IMR-90 (cell line): ENCODE results near the gene PLXNC1. TPM values are rescaled to one million over a fixed set of nuclear protein-coding genes. Genes with fewer than 3 reads are reported as not detected.

Experiments used
- ATAC-seq: fragments of 200-7000 bp; cut with Tn5 transposase; 2 replicates; pipeline ENCODE4 v1.9.1; 2020; ENCODE audit warnings: low read depth, mild to moderate bottlenecking, moderate library complexity
- BruUV-seq: library from RNA; stranded (reverse); fragments of 400-500 nt; replicated peaks from 2 replicates; lab custom pipeline; 2021; lab: Mats Ljungman, UMichigan
- CTCF ChIA-PET: fragments of 300-600 bp; formaldehyde crosslinking; extraction: SDS; loops from one replicate; lab custom pipeline; 2021; ENCODE audit warnings: antibody characterized with exemption; lab: Yijun Ruan, JAX
- POLR2A ChIA-PET: fragments of 300-600 bp; sonication (Branson Sonifier 250); formaldehyde crosslinking; loops from one replicate; lab custom pipeline; 2022; ENCODE audit warnings: antibody characterized with exemption; ENCODE audit not compliant: unreplicated experiment; lab: Charles Lee
- DNase-seq: peaks from one replicate; pipeline ENCODE4 v3.0.0; 2013
- H2AFZ ChIP-seq: replicated peaks from 2 replicates; pipeline ENCODE3; 2013; ENCODE audit warnings: low read length, mild to moderate bottlenecking; ENCODE audit not compliant: poor library complexity
- H2AK5ac ChIP-seq: 2 replicates; pipeline ENCODE4 v1.6.1; 2013; ENCODE audit warnings: low read depth, low read length, inconsistent platforms
- H2AK9ac ChIP-seq: replicated peaks from 2 replicates; pipeline ENCODE3; 2013; ENCODE audit warnings: mild to moderate bottlenecking, low read depth, low read length, moderate library complexity; ENCODE audit not compliant: poor library complexity
- H2BK120ac ChIP-seq: 2 replicates; pipeline ENCODE4 v1.6.1; 2013; ENCODE audit warnings: low read depth, low read length, inconsistent platforms
- H2BK15ac ChIP-seq: 3 replicates; pipeline ENCODE4 v1.6.1; 2013; ENCODE audit warnings: low read depth, low read length, inconsistent platforms
- H2BK20ac ChIP-seq: 2 replicates; pipeline ENCODE4 v1.6.1; 2013; ENCODE audit warnings: low read depth, mild to moderate bottlenecking, inconsistent platforms, low read length, moderate library complexity
- H2BK5ac ChIP-seq: 2 replicates; pipeline ENCODE4 v1.6.1; 2013; ENCODE audit warnings: mild to moderate bottlenecking, low read depth, low read length, inconsistent platforms; ENCODE audit not compliant: poor library complexity, severe bottlenecking
- H3K14ac ChIP-seq: replicated peaks from 2 replicates; pipeline ENCODE4 v1.6.1; 2013; ENCODE audit warnings: low read depth, low read length, inconsistent platforms
- H3K18ac ChIP-seq: 2 replicates; pipeline ENCODE4 v1.6.1; 2013; ENCODE audit warnings: low read depth, low read length, control low read depth
- H3K23ac ChIP-seq: 2 replicates; pipeline ENCODE4 v1.6.1; 2013; ENCODE audit warnings: low read depth, low read length, inconsistent platforms
- H3K27ac ChIP-seq: 2 replicates; pipeline ENCODE4 v1.5.1; 2013; ENCODE audit warnings: mild to moderate bottlenecking, control low read depth, low read length; ENCODE audit not compliant: insufficient read depth
- H3K27me3 ChIP-seq: 2 replicates; pipeline ENCODE4 v1.6.1; 2013; ENCODE audit warnings: low read length; ENCODE audit not compliant: control insufficient read depth, insufficient read depth
- H3K36me3 ChIP-seq: 2 replicates; pipeline ENCODE4 v1.6.1; 2013; ENCODE audit warnings: low read length, mixed read lengths; ENCODE audit not compliant: control insufficient read depth, insufficient read depth
- H3K4ac ChIP-seq: 2 replicates; pipeline ENCODE4 v1.6.1; 2013; ENCODE audit warnings: low read depth, low read length, inconsistent platforms
- H3K4me1 ChIP-seq: 2 replicates; pipeline ENCODE4 v1.6.1; 2013; ENCODE audit warnings: low read length, mixed read lengths; ENCODE audit not compliant: control insufficient read depth, insufficient read depth
- H3K4me2 ChIP-seq: 2 replicates; pipeline ENCODE4 v1.6.1; 2013; ENCODE audit warnings: low read depth, mild to moderate bottlenecking, control low read depth, low read length, moderate library complexity
- H3K4me3 ChIP-seq: 2 replicates; pipeline ENCODE4 v1.5.1; 2013; ENCODE audit warnings: low read depth, mild to moderate bottlenecking, control low read depth, low read length, moderate library complexity; ENCODE audit not compliant: insufficient read depth
- H3K56ac ChIP-seq: 2 replicates; pipeline ENCODE4 v1.6.1; 2013; ENCODE audit warnings: low read length, inconsistent platforms; ENCODE audit not compliant: insufficient read depth; ENCODE audit errors: extremely low read depth
- H3K79me1 ChIP-seq, 2 experiments: 2 replicates each; pipeline ENCODE4 v1.6.1; 2013; ENCODE audit warnings: low read length in 2 of 2, inconsistent platforms in 1 of 2, low read depth in 1 of 2
- H3K9ac ChIP-seq: 2 replicates; pipeline ENCODE4 v1.6.1; 2013; ENCODE audit warnings: low read depth, low read length, control low read depth
- H3K9me1 ChIP-seq: 2 replicates; pipeline ENCODE4 v1.6.1; 2013; ENCODE audit warnings: low read length, inconsistent platforms; ENCODE audit not compliant: insufficient read depth
- H3K9me3 ChIP-seq: 2 replicates; pipeline ENCODE4 v1.6.1; 2013; ENCODE audit warnings: low read length; ENCODE audit not compliant: control insufficient read depth, insufficient read depth
- H4K20me1 ChIP-seq: 2 replicates; pipeline ENCODE4 v1.6.1; 2013; ENCODE audit warnings: low read length, inconsistent platforms; ENCODE audit not compliant: insufficient read depth
- H4K5ac ChIP-seq: 2 replicates; pipeline ENCODE4 v1.6.1; 2013; ENCODE audit warnings: mild to moderate bottlenecking, low read depth, low read length, control low read depth
- H4K8ac ChIP-seq, 2 experiments: 2 replicates each; pipeline ENCODE4 v1.6.1; 2013; ENCODE audit warnings: low read depth in 2 of 2, low read length in 2 of 2, control low read depth in 1 of 2, inconsistent platforms in 1 of 2
- H4K91ac ChIP-seq: 2 replicates; pipeline ENCODE4 v1.6.1; 2013; ENCODE audit warnings: low read depth, low read length, inconsistent platforms; ENCODE audit not compliant: insufficient read depth
- CTCF ChIP-seq: conservative IDR thresholded peaks from 2 replicates; pipeline ENCODE4 v1.5.1; 2012; ENCODE audit warnings: mild to moderate bottlenecking, low read depth, low read length, improper control_type of control experiment
- FOS ChIP-seq: fragments of 150-350 bp; IDR thresholded peaks from 2 replicates; pipeline ENCODE4 v1.6.1; 2016; ENCODE audit warnings: low read depth, low read length
- MAFK ChIP-seq: IDR thresholded peaks from 2 replicates; pipeline ENCODE4 v1.6.1; 2012; ENCODE audit warnings: low read depth, low read length, improper control_type of control experiment
- MAZ ChIP-seq: IDR thresholded peaks from 2 replicates; pipeline ENCODE4 v1.6.1; 2012; ENCODE audit warnings: low read depth, mild to moderate bottlenecking, low read length, improper control_type of control experiment, moderate library complexity, borderline replicate concordance
- NFE2L2 ChIP-seq: fragments of 150-350 bp; IDR thresholded peaks from 2 replicates; pipeline ENCODE4 v1.6.1; 2016; ENCODE audit warnings: low read depth, mild to moderate bottlenecking, low read length
- RAD21 ChIP-seq: IDR thresholded peaks from 2 replicates; pipeline ENCODE4 v1.6.1; 2012; ENCODE audit warnings: low read length, improper control_type of control experiment
- RFX5 ChIP-seq: IDR thresholded peaks from 2 replicates; pipeline ENCODE4 v1.8.0; 2012; ENCODE audit warnings: low read depth, mild to moderate bottlenecking, low read length, moderate library complexity
- USF2 ChIP-seq: fragments of 150-350 bp; IDR thresholded peaks from 2 replicates; pipeline ENCODE4 v1.6.1; 2017; ENCODE audit warnings: mild to moderate bottlenecking, antibody characterized with exemption, low read length, low read depth
- WGBS, 2 experiments: methylation state at CpG; one replicate each; pipeline versions ENCODE4 v1.1.5 to v1.1.7; 2013; ENCODE audit warnings: missing lambda C conversion rate in 2 of 2; ENCODE audit not compliant: insufficient read length in 1 of 2; ENCODE audit errors: extremely low coverage in 2 of 2; 5-methylcytosine and 5-hydroxymethylcytosine counted together
- dilution Hi-C: fragments of 300-500 bp; cut with HindIII; formaldehyde crosslinking; loops from one replicate; pipeline ENCODE4 v1.14.3; 2018; ENCODE audit warnings: low sequenced_read_pairs; ENCODE audit not compliant: unreplicated experiment
- in situ Hi-C: fragments of 300-500 bp; cut with MboI; formaldehyde crosslinking; loops from 3 replicates; pipeline ENCODE4 v1.14.3; 2019; ENCODE audit warnings: low sequenced_read_pairs, inconsistent platforms, mixed read lengths
- intact Hi-C: fragments of 100-400 bp; cut with micrococcal nuclease; formaldehyde crosslinking; loops from 2 replicates; pipeline ENCODE4 v1.10.0; 2022
- polyA plus RNA-seq, 3 experiments: library from polyadenylated mRNA; depleted of rRNA; stranded (reverse); fragments of >200 nt; gene quantifications; 2 replicates each; pipeline ENCODE4 v1.2.3, GENCODE V29; 2012; ENCODE audit warnings: low replicate concordance in 1 of 3
- total RNA-seq: library from RNA; depleted of rRNA; stranded (reverse); fragments of >200 nt; gene quantifications from 2 replicates; pipeline ENCODE4 v1.2.3, GENCODE V29; 2012

The PLXNC1 gene
- total and polyA plus RNA-seq, 2 of the 4 experiments (the other 2 are of a cell fraction), result 1.0 to 1.6 TPM

GRCh38 chr12:94143438-94143837, 4.9 kb upstream of the PLXNC1 start:
- Histone ChIP-seq H2BK15ac (no peak overlapping the region), H3K56ac (no peak overlapping the region), H3K27me3 (peaks cover 62% of the 10 kb centered on the region), H3K9me1 (no peaks in the 10 kb centered on the region), H3K4me2 (no peak overlapping the region), H3K23ac (no peak overlapping the region), H2AK5ac (no peak overlapping the region), H2AK9ac (no peak overlapping the region), H4K8ac (no peak overlapping the region), H3K4ac (no peak overlapping the region), H3K9ac (no peak overlapping the region), H3K4me3 (no peak overlapping the region), H4K20me1 (no peaks in the 10 kb centered on the region), H3K27ac (no peak overlapping the region), H2BK120ac (no peak overlapping the region), H3K36me3 (no peaks in the 10 kb centered on the region), H4K91ac (no peak overlapping the region), H3K14ac (no peak overlapping the region), H4K5ac (no peak overlapping the region), H2BK20ac (no peak overlapping the region), H2BK5ac (no peak overlapping the region), H3K18ac (no peak overlapping the region), H3K9me3 (no peaks in the 10 kb centered on the region), H3K4me1 (no peaks in the 10 kb centered on the region; the same call in 1 of the 2 replicates), H3K79me1 (no peaks in the 10 kb centered on the region), H2AFZ (no peak overlapping the region)
- DNase-seq, result no peak
- intact Hi-C loops (loop anchor here (10.0 kb wide), 1 partner anchor 621 kb away; no protein-coding TSS in a partner anchor), in situ Hi-C loops (loop anchor here (25.0 kb wide), 2 partner anchors 619 to 1194 kb away; no protein-coding TSS in a partner anchor), dilution Hi-C loops (loop anchor here (25.0 kb wide), 1 partner anchor 394 kb away; no protein-coding TSS in a partner anchor)
- no peak for ATAC-seq
- CTCF ChIA-PET, result interaction anchor here (2.0 kb wide), 1 partner anchor 9 kb away, joined by 6 read pairs; no protein-coding TSS in a partner anchor
- TF ChIP-seq CTCF (no peak), NFE2L2 (no peak), MAZ (no peak), USF2 (no peak), RAD21 (no peak), MAFK (no peak), RFX5 (no peak), FOS (no peak)
- POLR2A ChIA-PET, result no interaction called here
- BruUV-seq, result no TSS peak
- WGBS, 2 experiments, result no CpG with 5 or more reads among the region's 7 CpGs
